Astrocyte (in vitro differentiated cells and primary cell): ENCODE data around the gene MYH13. TPM values are rescaled to one million over a fixed set of nuclear protein-coding genes. Genes with fewer than 3 reads are reported as not detected.

Source experiments
- total RNA-seq: library from RNA; stranded (reverse); gene quantifications from 2 replicates; pipeline ENCODE4 v1.2.1, GENCODE V29; 2021

Gene MYH13
- total RNA-seq, 1 donor from 2014 or later, result not detected

Other genes starting within 250 kb of the MYH13 start
- gene GAS7, start 174.4 kb downstream of the MYH13 start, total RNA-seq, result 8.5 and 10.2 TPM in 2 replicates
- 0.10 TPM in 1 of 2 replicates, not detected in the other for gene MYH8, start 48.9 kb upstream of the MYH13 start, total RNA-seq
- gene MYH4, start 96.6 kb upstream of the MYH13 start, total RNA-seq, result not detected in 2 replicates
- gene MYH1, start 145.5 kb upstream of the MYH13 start, total RNA-seq, result not detected in 2 replicates
- 0.02 TPM in 1 of 2 replicates, not detected in the other for gene MYH2, start 176.7 kb upstream of the MYH13 start, total RNA-seq